Measurements from ENCODE around the gene PTBP3. TPM values are rescaled to one million over a fixed set of nuclear protein-coding genes. Genes with fewer than 3 reads are reported as not detected.

PTBP3 gene
- total and polyA plus RNA-seq, 2 of the 13 experiments (the other 11 are each of a cell fraction or from before 2014, with no cell fraction given): 52.8 to 61.1 TPM

GRCh38 chr9:112380102-112380824 lies 46.8 kb upstream of the PTBP3 start, which contains the start of gene HSDL2 (continued):
- TF ChIP-seq ZBTB34 (CRISPR knock-in tag; IDR thresholded peaks at IDR 0.05): no peak

GRCh38 chr9:112379177-112380101 lies 46.0 kb upstream of the PTBP3 start:
- FAIRE-seq: peak; percentile 64
- no peak overlapping the region for H2AFZ ChIP-seq (ENCODE audit: low read length)
- H4K20me1 ChIP-seq (ENCODE audit: insufficient read depth, low read length): peaks cover 4% of the 10 kb centered on the region
- intact Hi-C loops (cut with micrococcal nuclease; ENCODE audit: unreplicated experiment) (loop anchor here (1.0 to 10.0 kb wide), 2 partner anchors 18 to 335 kb away; partner anchors contain the start of gene INIP), in situ Hi-C loops (cut with HindIII; ENCODE audit: extremely low pct_ligation_motif_present, low pct_unique_long_range_greater_than_20kb) (no loop called here)
- ChIA-PET CTCF (ENCODE audit: low intra/inter-chr PET ratio, low total read pairs) (no interaction called here), POLR2A (interaction anchor here (0.6 to 2.7 kb wide), 28 partner anchors 10 to 385 kb away, joined by 3 to 29 read pairs (median 5); partner anchors contain the start of genes INIP, KIAA1958, PTBP3 and SUSD1)
- peaks cover 79% of the 10 kb centered on the region for H3K79me2 ChIP-seq (ENCODE audit: insufficient read depth, low read length)
- peak overlapping the region; percentile 84 to 94 (median 89) for H3K4me3 ChIP-seq (replicated peaks in 1 of 3; ENCODE audit: insufficient read depth in 1 of 3, low read depth in 2 of 3, low read length in 3 of 3)
- peak overlapping the region; percentile 75 for H3K4me2 ChIP-seq (ENCODE audit: low read depth, low read length)
- WGBS (ENCODE audit: low lambda C conversion rate): under 1% methylated on average over 28 of the region's 57 CpGs
- peak; percentile 91 for ATAC-seq
- H3K9ac ChIP-seq (ENCODE audit: insufficient read depth, low read depth, low read length): peak overlapping the region; percentile 90
- peak; percentile 96 for DNase-seq (ENCODE audit: low spot score)
- no peaks in the 10 kb centered on the region; a peak in 1 of 5 replicates for H3K36me3 ChIP-seq (replicated peaks in 1 of 2; ENCODE audit: control insufficient read depth in 1 of 2, insufficient read depth in 2 of 2, low read length in 2 of 2)
- no peaks in the 10 kb centered on the region for H3K9me3 ChIP-seq (ENCODE audit: low read length)
- peak overlapping the region; percentile 98 for H3K27ac ChIP-seq (ENCODE audit: extremely low read length, insufficient read depth, low read length)
- H3K4me1 ChIP-seq (ENCODE audit: insufficient read depth, low read length): peaks cover 68% of the 10 kb centered on the region
- H3K27me3 ChIP-seq (ENCODE audit: control insufficient read depth in 1 of 2, insufficient read depth in 2 of 2, low read length in 2 of 2): no peaks in the 10 kb centered on the region; a peak in 1 of 5 replicates
- TSS peak; percentile 70 for BruUV-seq (replicated peaks)
- no peak for TF ChIP-seq CENPX (CRISPR knock-in tag; IDR thresholded peaks at IDR 0.05)
- no peak for TF ChIP-seq TCF7L2 (IDR thresholded peaks at IDR 0.05; ENCODE audit: low read depth, low read length)
- no peak for TF ChIP-seq TIGD3 (CRISPR knock-in tag; IDR thresholded peaks at IDR 0.05; ENCODE audit: borderline replicate concordance)
- 0 out of 2 replicates have a peak, but pooled peaks have one; percentile 26 for TF ChIP-seq ZSCAN29 (CRISPR knock-in tag; conservative IDR thresholded peaks at IDR 0.05)
- 0 out of 2 replicates have a peak, but pooled peaks have one; percentile 67 for TF ChIP-seq SATB2 (CRISPR knock-in tag; IDR thresholded peaks at IDR 0.05)
- 0 out of 2 replicates have a peak, but pooled peaks have one; percentile 15 for TF ChIP-seq ZBTB21 (CRISPR knock-in tag; IDR thresholded peaks at IDR 0.05)
- no peak for TF ChIP-seq THRA (CRISPR knock-in tag; IDR thresholded peaks at IDR 0.05; ENCODE audit: borderline replicate concordance)
- TF ChIP-seq KLF6 (CRISPR knock-in tag; IDR thresholded peaks at IDR 0.05): 0 out of 2 replicates have a peak, but pooled peaks have one; percentile 8
- TF ChIP-seq MAFK (conservative IDR thresholded peaks at IDR 0.05 in 1 of 2, IDR thresholded peaks at IDR 0.05 in 1 of 2; ENCODE audit: low read length in 2 of 2): no peak
- 0 out of 2 replicates have a peak, but pooled peaks have one; percentile 21 for TF ChIP-seq TOPORS (CRISPR knock-in tag; IDR thresholded peaks at IDR 0.05)
- TF ChIP-seq MEIS1 (CRISPR knock-in tag; IDR thresholded peaks at IDR 0.05; ENCODE audit: borderline replicate concordance): no peak; the same call in 1 of the 2 replicates
- no peak for TF ChIP-seq ZBTB44 (CRISPR knock-in tag; IDR thresholded peaks at IDR 0.05)
